ENCODE measurements around the gene CASK.

The CASK gene

GRCh38 chrX:41616935-41617334 lies 306.4 kb downstream of the CASK start:
- Histone ChIP-seq H2AFZ (ENCODE audit: insufficient read depth, low read length, poor library complexity) (no peak overlapping the region), H3K23ac (ENCODE audit: low read length) (no peak overlapping the region), H3K4me1 (ENCODE audit: control insufficient read depth in 1 of 2, insufficient read depth in 2 of 2, low read length in 2 of 2) (peaks cover 0 to 3% of the 10 kb centered on the region in 2 experiments), H3K79me1 (ENCODE audit: low read length) (peaks cover 2% of the 10 kb centered on the region), H2AK5ac (ENCODE audit: low read length) (no peak overlapping the region), H3K9ac (ENCODE audit: low read length) (no peak overlapping the region), H2BK12ac (ENCODE audit: low read length) (no peak overlapping the region), H3K4me3 (ENCODE audit: low read depth, low read length) (no peak overlapping the region), H4K12ac (ENCODE audit: low read depth, low read length) (no peak overlapping the region), H4K91ac (ENCODE audit: low read depth, low read length) (no peak overlapping the region), H3K4ac (ENCODE audit: low read depth, low read length) (no peak overlapping the region), H2BK5ac (ENCODE audit: low read depth, low read length, poor library complexity) (no peak overlapping the region), H3K18ac (ENCODE audit: low read length) (no peak overlapping the region), H3K27me3 (ENCODE audit: insufficient read depth, low read length) (no peaks in the 10 kb centered on the region), H3K36me3 (ENCODE audit: control insufficient read depth in 1 of 2, insufficient read depth in 2 of 2, low read length in 2 of 2) (no peaks in the 10 kb centered on the region), H4K8ac (ENCODE audit: low read depth, low read length) (no peak overlapping the region), H3K79me2 (ENCODE audit: control insufficient read depth, insufficient read depth, low read length, poor library complexity) (no peaks in the 10 kb centered on the region), H3K14ac (ENCODE audit: low read length) (no peak overlapping the region), H3K9me3 (ENCODE audit: insufficient read depth, low read depth, low read length) (no peaks in the 10 kb centered on the region), H2BK120ac (ENCODE audit: insufficient read depth, low read length, poor library complexity) (no peak overlapping the region), H3K4me2 (ENCODE audit: low read length) (no peak overlapping the region), H3K27ac (ENCODE audit: low read depth, low read length) (no peak overlapping the region)
- WGBS (ENCODE audit: extremely low coverage, insufficient coverage, insufficient read length), result no CpG with 5 or more reads among the region's 3 CpGs
- peak in 1 of 2 donors; percentile 38 for DNase-seq

- Histone ChIP-seq H3K4me2 (ENCODE audit: low read length) (no peak overlapping the region), H3K23ac (ENCODE audit: low read length) (no peak overlapping the region), H2AFZ (ENCODE audit: insufficient read depth, low read length, poor library complexity) (no peak overlapping the region), H2AK5ac (ENCODE audit: low read length) (no peak overlapping the region), H2BK5ac (ENCODE audit: low read depth, low read length, poor library complexity) (no peak overlapping the region), H3K9ac (ENCODE audit: low read length) (no peak overlapping the region), H3K27ac (ENCODE audit: low read depth, low read length) (no peak overlapping the region), H2BK120ac (ENCODE audit: insufficient read depth, low read length, poor library complexity) (no peak overlapping the region), H3K4me3 (ENCODE audit: low read depth, low read length) (no peak overlapping the region), H3K79me1 (ENCODE audit: low read length) (peaks cover 2% of the 10 kb centered on the region), H2BK12ac (ENCODE audit: low read length) (no peak overlapping the region), H3K79me2 (ENCODE audit: control insufficient read depth, insufficient read depth, low read length, poor library complexity) (no peaks in the 10 kb centered on the region), H4K91ac (ENCODE audit: low read depth, low read length) (no peak overlapping the region), H3K9me3 (ENCODE audit: insufficient read depth, low read depth, low read length) (no peaks in the 10 kb centered on the region), H3K14ac (ENCODE audit: low read length) (no peak overlapping the region), H3K27me3 (ENCODE audit: insufficient read depth, low read length) (no peaks in the 10 kb centered on the region), H3K4ac (ENCODE audit: low read depth, low read length) (no peak overlapping the region), H3K36me3 (ENCODE audit: control insufficient read depth in 1 of 2, insufficient read depth in 2 of 2, low read length in 2 of 2) (no peaks in the 10 kb centered on the region), H4K12ac (ENCODE audit: low read depth, low read length) (no peak overlapping the region), H3K18ac (ENCODE audit: low read length) (no peak overlapping the region), H3K4me1 (ENCODE audit: control insufficient read depth in 1 of 2, insufficient read depth in 2 of 2, low read length in 2 of 2) (peaks cover 0 to 2% of the 10 kb centered on the region in 2 experiments), H4K8ac (ENCODE audit: low read depth, low read length) (no peak overlapping the region)
- no peak for DNase-seq
Measured at GRCh38 chrX:41616255-41616654, 307.1 kb downstream of the CASK start.

- Histone ChIP-seq H4K8ac (ENCODE audit: low read depth, low read length) (no peak overlapping the region), H2AK5ac (ENCODE audit: low read length) (no peak overlapping the region), H3K18ac (ENCODE audit: low read length) (no peak overlapping the region), H2BK120ac (ENCODE audit: insufficient read depth, low read length, poor library complexity) (no peak overlapping the region), H3K4me2 (ENCODE audit: low read length) (no peak overlapping the region), H3K14ac (ENCODE audit: low read length) (no peak overlapping the region), H2BK12ac (ENCODE audit: low read length) (no peak overlapping the region), H3K36me3 (ENCODE audit: control insufficient read depth in 1 of 2, insufficient read depth in 2 of 2, low read length in 2 of 2) (no peaks in the 10 kb centered on the region), H3K9ac (ENCODE audit: low read length) (no peak overlapping the region), H3K27ac (ENCODE audit: low read depth, low read length) (no peak overlapping the region), H3K79me1 (ENCODE audit: low read length) (no peaks in the 10 kb centered on the region), H3K4me1 (ENCODE audit: control insufficient read depth in 1 of 2, insufficient read depth in 2 of 2, low read length in 2 of 2) (no peaks in the 10 kb centered on the region), H3K4ac (ENCODE audit: low read depth, low read length) (no peak overlapping the region), H4K91ac (ENCODE audit: low read depth, low read length) (no peak overlapping the region), H3K9me3 (ENCODE audit: insufficient read depth, low read depth, low read length) (no peaks in the 10 kb centered on the region), H3K23ac (ENCODE audit: low read length) (no peak overlapping the region), H3K79me2 (ENCODE audit: control insufficient read depth, insufficient read depth, low read length, poor library complexity) (no peaks in the 10 kb centered on the region), H3K4me3 (ENCODE audit: low read depth, low read length) (no peak overlapping the region), H2BK5ac (ENCODE audit: low read depth, low read length, poor library complexity) (no peak overlapping the region), H3K27me3 (ENCODE audit: insufficient read depth, low read length) (no peaks in the 10 kb centered on the region), H4K12ac (ENCODE audit: low read depth, low read length) (no peak overlapping the region), H2AFZ (ENCODE audit: insufficient read depth, low read length, poor library complexity) (no peak overlapping the region)
- no CpG with 5 or more reads among the region's 1 CpG for WGBS (ENCODE audit: extremely low coverage, insufficient coverage, insufficient read length)
- DNase-seq, result no peak
Measured at GRCh38 chrX:41608244-41608643, 315.1 kb downstream of the CASK start.

GRCh38 chrX:41607264-41607832 lies 316.0 kb downstream of the CASK start:
- Histone ChIP-seq H4K91ac (ENCODE audit: low read depth, low read length) (no peak overlapping the region), H3K79me1 (ENCODE audit: low read length) (no peaks in the 10 kb centered on the region)
- no CpG with 5 or more reads among the region's 2 CpGs for WGBS (ENCODE audit: extremely low coverage, insufficient coverage, insufficient read length)

More at GRCh38 chrX:41607264-41607832, 316.0 kb downstream of the CASK start:
- peak in 1 of 2 donors; percentile 41 for DNase-seq
- no peaks in the 10 kb centered on the region for H3K27me3 ChIP-seq (ENCODE audit: insufficient read depth, low read length)
- H3K27ac ChIP-seq (ENCODE audit: low read depth, low read length), result no peak overlapping the region
- no peak overlapping the region for H2AK5ac ChIP-seq (ENCODE audit: low read length)
- no peak overlapping the region for H3K23ac ChIP-seq (ENCODE audit: low read length)
- no peaks in the 10 kb centered on the region for H3K36me3 ChIP-seq (ENCODE audit: control insufficient read depth in 1 of 2, insufficient read depth in 2 of 2, low read length in 2 of 2)
- no peak overlapping the region for H3K4me2 ChIP-seq (ENCODE audit: low read length)
- no peak overlapping the region for H2BK5ac ChIP-seq (ENCODE audit: low read depth, low read length, poor library complexity)
- H3K79me2 ChIP-seq (ENCODE audit: control insufficient read depth, insufficient read depth, low read length, poor library complexity), result no peaks in the 10 kb centered on the region
- no peak overlapping the region for H3K4ac ChIP-seq (ENCODE audit: low read depth, low read length)
- H3K18ac ChIP-seq (ENCODE audit: low read length), result no peak overlapping the region
- H4K12ac ChIP-seq (ENCODE audit: low read depth, low read length), result no peak overlapping the region
- no peaks in the 10 kb centered on the region for H3K4me1 ChIP-seq (ENCODE audit: control insufficient read depth in 1 of 2, insufficient read depth in 2 of 2, low read length in 2 of 2)
- no peak overlapping the region for H2BK120ac ChIP-seq (ENCODE audit: insufficient read depth, low read length, poor library complexity)
- no peak overlapping the region for H3K9ac ChIP-seq (ENCODE audit: low read length)
- H2AFZ ChIP-seq (ENCODE audit: insufficient read depth, low read length, poor library complexity), result no peak overlapping the region
- no peaks in the 10 kb centered on the region for H3K9me3 ChIP-seq (ENCODE audit: insufficient read depth, low read depth, low read length)
- no peak overlapping the region for H4K8ac ChIP-seq (ENCODE audit: low read depth, low read length)
- H2BK12ac ChIP-seq (ENCODE audit: low read length), result no peak overlapping the region
- no peak overlapping the region for H3K4me3 ChIP-seq (ENCODE audit: low read depth, low read length)
- no peak overlapping the region for H3K14ac ChIP-seq (ENCODE audit: low read length)
